Stimulated activated CD8-positive, alpha-beta memory T cell treated with anti-CD3 and anti-CD28 coated beads, Interleukin-7, amount 100 ng/mL, for 4 hours (primary cell): Measurements from ENCODE around the gene VSTM2B.
"Not testable (repeated sequence)": the region's sequence is repeated elsewhere in the genome, so short reads cannot be mapped to it uniquely, and the experiment has no call there.

Source experiments
- DNase-seq, 2 donors: peaks; one replicate each; pipeline ENCODE4 v3.0.0-alpha.2; 2020; ENCODE audit warnings: low read depth in 2 of 2

The VSTM2B gene

GRCh38 chr19:29525901-29526729, at the start of gene VSTM2B:
VSTM2B (plus strand) TSS chr19:29525994; CDS start chr19:29526584, 590 bp downstream.
- no peak for DNase-seq

- no peak for DNase-seq
Observed at GRCh38 chr19:29476528-29476927, 49.3 kb upstream of the VSTM2B start.

- DNase-seq, result no peak
Observed at GRCh38 chr19:29477831-29478577, 47.8 kb upstream of the VSTM2B start.

- no peak for DNase-seq
Observed at GRCh38 chr19:29478578-29479565, 46.9 kb upstream of the VSTM2B start.

- DNase-seq, result no peak
Observed at GRCh38 chr19:29479941-29480340, 45.9 kb upstream of the VSTM2B start.

- DNase-seq, result no peak
Observed at GRCh38 chr19:29480507-29480906, 45.3 kb upstream of the VSTM2B start.

- no peak for DNase-seq
Observed at GRCh38 chr19:29482855-29483640, 42.7 kb upstream of the VSTM2B start.

- DNase-seq, result no peak
Observed at GRCh38 chr19:29483641-29483920, 42.2 kb upstream of the VSTM2B start.

GRCh38 chr19:29483944-29484581, 41.7 kb upstream of the VSTM2B start:
- no peak for DNase-seq

- no peak for DNase-seq
Observed at GRCh38 chr19:29484876-29485275, 40.9 kb upstream of the VSTM2B start.

- DNase-seq, result no peak
Observed at GRCh38 chr19:29485293-29485692, 40.5 kb upstream of the VSTM2B start.

- not testable (repeated sequence) for DNase-seq
Observed at GRCh38 chr19:29486961-29487360, 38.8 kb upstream of the VSTM2B start.

- no peak for DNase-seq
Observed at GRCh38 chr19:29487432-29487831, 38.4 kb upstream of the VSTM2B start.

- no peak for DNase-seq
Observed at GRCh38 chr19:29488316-29488715, 37.5 kb upstream of the VSTM2B start.

GRCh38 chr19:29489172-29489951, 36.4 kb upstream of the VSTM2B start:
- no peak for DNase-seq

- DNase-seq, result no peak
Observed at GRCh38 chr19:29491491-29491890, 34.3 kb upstream of the VSTM2B start.

- no peak for DNase-seq
Observed at GRCh38 chr19:29491995-29492577, 33.7 kb upstream of the VSTM2B start.

- DNase-seq, result no peak
Observed at GRCh38 chr19:29492769-29493168, 33.0 kb upstream of the VSTM2B start.

GRCh38 chr19:29495091-29495490, 30.7 kb upstream of the VSTM2B start:
- no peak for DNase-seq
